A549 (cell line): Measurements from ENCODE around the gene TERB1. TPM values are rescaled to one million over a fixed set of nuclear protein-coding genes. Genes with fewer than 3 reads are reported as not detected.

Experiments used
- ATAC-seq, 2 experiments: fragments of 200-7000 bp in 1 of 2; fragments of >200 bp in 1 of 2; cut with Nextera tagmentation in 1 of 2; cut with Tn5 transposase in 1 of 2; 3 replicates each; pipeline versions ENCODE4 v1.8.0 to v1.9.1; 2018 to 2020; ENCODE audit warnings: mild to moderate bottlenecking in 1 of 2, moderate library complexity in 1 of 2
- CTCF ChIA-PET: fragments of 300-600 bp; sonication (Branson Sonifier 250); formaldehyde crosslinking; extraction: SDS; loops from one replicate; lab custom pipeline; 2021; ENCODE audit warnings: antibody characterized with exemption, inconsistent platforms; lab: Yijun Ruan, JAX
- POLR2A ChIA-PET: fragments of 350-600 bp; formaldehyde crosslinking; extraction: SDS; loops from one replicate; lab custom pipeline; 2021; ENCODE audit warnings: antibody characterized with exemption, inconsistent platforms; lab: Yijun Ruan, JAX
- DNase-seq, 2 experiments: peaks; one replicate each; pipeline versions ENCODE4 v3.0.0 to v3.0.0-alpha.2; 2011 to 2016; ENCODE audit warnings: low read depth in 1 of 2, low spot score in 1 of 2
- FAIRE-seq: peaks from 2 replicates; lab custom pipeline; 2011; peaks lifted over from hg19 to GRCh38; lab: Jason Lieb, UNC
- H3K27ac ChIP-seq, 2 experiments: fragments of >200 bp; sonication (Bioruptor Twin); formaldehyde crosslinking; 3 replicates each; pipeline ENCODE4 v1.5.1; 2016 to 2017
- H3K4me1 ChIP-seq: fragments of >200 bp; sonication (Bioruptor Twin); formaldehyde crosslinking; 3 replicates; pipeline ENCODE4 v1.6.1; 2016
- H3K4me2 ChIP-seq: fragments of >200 bp; sonication (Bioruptor Twin); formaldehyde crosslinking; 3 replicates; pipeline ENCODE4 v1.6.1; 2016
- H3K4me3 ChIP-seq: fragments of >200 bp; sonication (Bioruptor Twin); formaldehyde crosslinking; 3 replicates; pipeline ENCODE4 v1.5.1; 2016
- H3K9me3 ChIP-seq: fragments of >200 bp; sonication (Bioruptor Twin); formaldehyde crosslinking; 3 replicates; pipeline ENCODE4 v1.6.1; 2016
- BHLHE40 ChIP-seq: IDR thresholded peaks from 2 replicates; pipeline ENCODE4 v1.6.1; 2012; ENCODE audit warnings: low read depth, low read length, inconsistent platforms
- CBX8 ChIP-seq: fragments of 200-600 bp; sonication (generic); IDR thresholded peaks from 2 replicates; pipeline ENCODE4 v1.6.1; 2016
- EHF ChIP-seq: fragments of 250-450 bp; sonication (Bioruptor Pico); IDR thresholded peaks from 2 replicates; pipeline ENCODE4 v1.5.0; 2020; ENCODE audit warnings: mild to moderate bottlenecking
- ESRRA ChIP-seq: fragments of 150-350 bp; IDR thresholded peaks from 2 replicates; pipeline ENCODE4 v1.6.1; 2014; ENCODE audit warnings: mild to moderate bottlenecking, low read length, borderline replicate concordance
- GATA3 ChIP-seq: IDR thresholded peaks from 2 replicates; pipeline ENCODE4 v1.6.1; 2012; ENCODE audit warnings: borderline replicate concordance
- HDAC2 ChIP-seq: fragments of 200-600 bp; sonication (generic); IDR thresholded peaks from 2 replicates; pipeline ENCODE4 v1.6.1; 2016
- HOXA7 ChIP-seq: fragments of 250-450 bp; sonication (Bioruptor Pico); IDR thresholded peaks from 2 replicates; pipeline ENCODE4 v1.5.0; 2020; ENCODE audit warnings: mild to moderate bottlenecking, moderate library complexity
- MAFK ChIP-seq: fragments of 450-650 bp; IDR thresholded peaks from 2 replicates; pipeline ENCODE4 v1.6.1; 2014; ENCODE audit not compliant: partially characterized antibody
- MYC ChIP-seq: IDR thresholded peaks from 2 replicates; pipeline ENCODE4 v1.6.1; 2012; ENCODE audit warnings: mild to moderate bottlenecking, inconsistent platforms, low read length, improper control_type of control experiment, borderline replicate concordance
- NFE2L2 ChIP-seq: fragments of 150-350 bp; conservative IDR thresholded peaks from 2 replicates; pipeline ENCODE4 v1.6.1; 2014; ENCODE audit warnings: low read length
- NPAS2 ChIP-seq: fragments of 250-450 bp; sonication (Bioruptor Pico); IDR thresholded peaks from 2 replicates; pipeline ENCODE4 v1.8.0; 2022; ENCODE audit warnings: mild to moderate bottlenecking, moderate library complexity, borderline replicate concordance
- POLR2AphosphoS2 ChIP-seq: conservative IDR thresholded peaks from 2 replicates; pipeline ENCODE4 v1.6.1; 2012; ENCODE audit warnings: low read length, improper control_type of control experiment, inconsistent platforms
- RFX5 ChIP-seq: fragments of 450-650 bp; IDR thresholded peaks from 2 replicates; pipeline ENCODE4 v1.7.1; 2014; ENCODE audit warnings: antibody characterized with exemption, mild to moderate bottlenecking, moderate library complexity
- SREBF2 ChIP-seq: fragments of 450-650 bp; IDR thresholded peaks from 2 replicates; pipeline ENCODE4 v1.6.1; 2014; ENCODE audit warnings: mild to moderate bottlenecking, moderate library complexity
- ZC3H11A ChIP-seq: fragments of 450-650 bp; IDR thresholded peaks from 2 replicates; pipeline ENCODE4 v1.6.1; 2014; ENCODE audit warnings: antibody characterized with exemption, mild to moderate bottlenecking
- ZSCAN20 ChIP-seq: fragments of 250-450 bp; sonication (Bioruptor Pico); IDR thresholded peaks from 2 replicates; pipeline ENCODE4 v1.8.0; 2022; ENCODE audit warnings: mild to moderate bottlenecking, moderate library complexity
- WGBS: methylation state at CpG from one replicate; pipeline ENCODE4 v1.1.6; 2017; ENCODE audit errors: missing lambda C conversion rate; 5-methylcytosine and 5-hydroxymethylcytosine counted together
- polyA plus RNA-seq, 4 experiments: library from polyadenylated mRNA; depleted of rRNA in 3 of 4; stranded (reverse); fragments of >200 nt; fragmentation: RNase III in 1 of 4; extraction: RNeasy Plus Mini Kit Qiagen cat#74134 plus additional on column Dnase treatment in 1 of 4; gene quantifications; 2 replicates in 3 of 4; 3 replicates in 1 of 4; pipeline ENCODE4 v1.2.3, GENCODE V29; 2011 to 2017
- TF ChIP-seq, protein P1 (sequence below): IDR thresholded peaks from 2 replicates; pipeline ENCODE4 v1.6.1; 2012
- TF ChIP-seq, protein P2 (sequence below): fragments of >200 bp; sonication (Bioruptor Twin); formaldehyde crosslinking; IDR thresholded peaks from 2 replicates; pipeline ENCODE4 v1.6.1; 2016
- TF ChIP-seq, protein P3 (sequence below): fragments of 200-600 bp; sonication (generic); IDR thresholded peaks from 2 replicates; pipeline ENCODE4 v1.6.1; 2016; ENCODE audit warnings: antibody characterized with exemption, mild to moderate bottlenecking, moderate library complexity
- TF ChIP-seq, protein P4 (sequence below): fragments of >200 bp; sonication (Bioruptor Twin); formaldehyde crosslinking; IDR thresholded peaks from 3 replicates; pipeline ENCODE4 v1.6.1; 2016
- TF ChIP-seq, protein P5 (sequence below): fragments of >200 bp; sonication (Bioruptor Twin); formaldehyde crosslinking; IDR thresholded peaks from 3 replicates; pipeline ENCODE4 v1.5.1; 2016

TERB1 gene
- polyA plus RNA-seq, 2 of the 4 experiments (the other 2 are of a cell fraction), result 0.17 to 0.18 TPM

DNA sequence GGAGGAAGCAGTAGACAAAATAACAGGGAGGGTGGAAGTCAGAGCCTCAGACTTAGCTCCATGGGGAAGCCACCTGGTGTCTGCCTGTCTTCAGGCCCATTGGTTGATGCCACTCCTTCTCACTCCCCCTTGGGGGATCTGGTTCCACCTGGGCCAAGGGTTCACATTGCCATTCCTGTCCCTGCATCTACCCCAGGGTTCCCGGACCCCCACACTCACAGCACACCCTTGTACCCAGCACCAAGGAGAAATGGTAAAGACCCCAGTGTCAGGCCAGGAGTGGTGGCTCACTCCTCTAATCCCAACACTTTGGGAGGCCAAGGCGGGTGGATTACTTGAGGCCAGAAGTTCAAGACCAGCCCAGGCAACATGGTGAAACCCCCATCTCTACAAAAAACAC lies 41.8 kb upstream of the TERB1 start:
- WGBS, result 65% methylated on average over 2 of the region's 2 CpGs
- Histone ChIP-seq H3K4me1 (peaks cover 3% of the 10 kb centered on the region; the same call in 1 of the 3 replicates), H3K27ac (no peak overlapping the region), H3K4me3 (no peak overlapping the region), H3K4me2 (no peak overlapping the region), H3K9me3 (no peaks in the 10 kb centered on the region)
- ChIA-PET POLR2A (no interaction called here), CTCF (interaction anchor here (1.3 to 4.8 kb wide), 3 partner anchors 12 to 181 kb away, joined by 5 to 41 read pairs (median 21); partner anchors contain the start of gene NAE1)
- DNase-seq, result no peak
- ATAC-seq, result no peak
- TF ChIP-seq NFE2L2 (no peak), HDAC2 (no peak), MYC (no peak), ESRRA (no peak), MAFK (no peak), ZSCAN20 (CRISPR knock-in tag) (no peak), EHF (CRISPR knock-in tag) (no peak), CBX8 (no peak)
- TF ChIP-seq, protein P1, sequence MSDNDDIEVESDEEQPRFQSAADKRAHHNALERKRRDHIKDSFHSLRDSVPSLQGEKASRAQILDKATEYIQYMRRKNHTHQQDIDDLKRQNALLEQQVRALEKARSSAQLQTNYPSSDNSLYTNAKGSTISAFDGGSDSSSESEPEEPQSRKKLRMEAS, result no peak
- TF ChIP-seq, protein P2, sequence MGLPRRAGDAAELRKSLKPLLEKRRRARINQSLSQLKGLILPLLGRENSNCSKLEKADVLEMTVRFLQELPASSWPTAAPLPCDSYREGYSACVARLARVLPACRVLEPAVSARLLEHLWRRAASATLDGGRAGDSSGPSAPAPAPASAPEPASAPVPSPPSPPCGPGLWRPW, result no peak
- TF ChIP-seq, protein P3, sequence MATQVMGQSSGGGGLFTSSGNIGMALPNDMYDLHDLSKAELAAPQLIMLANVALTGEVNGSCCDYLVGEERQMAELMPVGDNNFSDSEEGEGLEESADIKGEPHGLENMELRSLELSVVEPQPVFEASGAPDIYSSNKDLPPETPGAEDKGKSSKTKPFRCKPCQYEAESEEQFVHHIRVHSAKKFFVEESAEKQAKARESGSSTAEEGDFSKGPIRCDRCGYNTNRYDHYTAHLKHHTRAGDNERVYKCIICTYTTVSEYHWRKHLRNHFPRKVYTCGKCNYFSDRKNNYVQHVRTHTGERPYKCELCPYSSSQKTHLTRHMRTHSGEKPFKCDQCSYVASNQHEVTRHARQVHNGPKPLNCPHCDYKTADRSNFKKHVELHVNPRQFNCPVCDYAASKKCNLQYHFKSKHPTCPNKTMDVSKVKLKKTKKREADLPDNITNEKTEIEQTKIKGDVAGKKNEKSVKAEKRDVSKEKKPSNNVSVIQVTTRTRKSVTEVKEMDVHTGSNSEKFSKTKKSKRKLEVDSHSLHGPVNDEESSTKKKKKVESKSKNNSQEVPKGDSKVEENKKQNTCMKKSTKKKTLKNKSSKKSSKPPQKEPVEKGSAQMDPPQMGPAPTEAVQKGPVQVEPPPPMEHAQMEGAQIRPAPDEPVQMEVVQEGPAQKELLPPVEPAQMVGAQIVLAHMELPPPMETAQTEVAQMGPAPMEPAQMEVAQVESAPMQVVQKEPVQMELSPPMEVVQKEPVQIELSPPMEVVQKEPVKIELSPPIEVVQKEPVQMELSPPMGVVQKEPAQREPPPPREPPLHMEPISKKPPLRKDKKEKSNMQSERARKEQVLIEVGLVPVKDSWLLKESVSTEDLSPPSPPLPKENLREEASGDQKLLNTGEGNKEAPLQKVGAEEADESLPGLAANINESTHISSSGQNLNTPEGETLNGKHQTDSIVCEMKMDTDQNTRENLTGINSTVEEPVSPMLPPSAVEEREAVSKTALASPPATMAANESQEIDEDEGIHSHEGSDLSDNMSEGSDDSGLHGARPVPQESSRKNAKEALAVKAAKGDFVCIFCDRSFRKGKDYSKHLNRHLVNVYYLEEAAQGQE, result no peak
- no peak for FAIRE-seq

DNA sequence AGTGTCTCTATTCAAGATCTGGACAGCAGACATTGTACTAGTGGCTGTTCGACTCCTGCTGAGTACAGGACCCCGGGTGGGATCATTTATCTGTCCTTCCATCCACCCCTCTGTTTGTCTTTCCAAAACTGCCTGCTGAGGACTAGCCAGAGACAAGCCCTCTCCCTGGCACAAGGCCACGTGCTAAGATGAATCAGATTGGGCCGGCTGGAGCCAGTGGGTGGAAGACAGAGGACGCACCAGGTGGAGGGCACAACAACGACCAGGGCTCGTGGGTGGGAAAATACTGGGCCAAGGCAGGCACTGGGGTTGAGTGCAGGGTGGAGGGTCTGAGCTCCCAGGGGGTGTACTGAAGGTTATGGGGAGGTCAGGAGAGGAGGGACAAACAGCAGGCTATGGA lies 41.4 kb upstream of the TERB1 start:
- peaks cover 3% of the 10 kb centered on the region; the same call in 1 of the 3 replicates for H3K4me1 ChIP-seq
- WGBS, result 57% methylated on average over 7 of the region's 7 CpGs
- no peak overlapping the region for H3K4me2 ChIP-seq
- H3K9me3 ChIP-seq, result no peaks in the 10 kb centered on the region
- POLR2A ChIA-PET, result no interaction called here
- ATAC-seq (no peak), DNase-seq (no peak), FAIRE-seq (no peak)
- TF ChIP-seq, protein P4, sequence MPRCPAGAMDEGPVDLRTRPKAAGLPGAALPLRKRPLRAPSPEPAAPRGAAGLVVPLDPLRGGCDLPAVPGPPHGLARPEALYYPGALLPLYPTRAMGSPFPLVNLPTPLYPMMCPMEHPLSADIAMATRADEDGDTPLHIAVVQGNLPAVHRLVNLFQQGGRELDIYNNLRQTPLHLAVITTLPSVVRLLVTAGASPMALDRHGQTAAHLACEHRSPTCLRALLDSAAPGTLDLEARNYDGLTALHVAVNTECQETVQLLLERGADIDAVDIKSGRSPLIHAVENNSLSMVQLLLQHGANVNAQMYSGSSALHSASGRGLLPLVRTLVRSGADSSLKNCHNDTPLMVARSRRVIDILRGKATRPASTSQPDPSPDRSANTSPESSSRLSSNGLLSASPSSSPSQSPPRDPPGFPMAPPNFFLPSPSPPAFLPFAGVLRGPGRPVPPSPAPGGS, result no peak
- TF ChIP-seq ZC3H11A (no peak), GATA3 (no peak), ESRRA (no peak), POLR2AphosphoS2 (no peak), HDAC2 (no peak), EHF (CRISPR knock-in tag) (no peak), BHLHE40 (no peak), NPAS2 (CRISPR knock-in tag) (no peak)
- CTCF ChIA-PET, result interaction anchor here (0.5 to 4.8 kb wide), 3 partner anchors 12 to 254 kb away, joined by 4 to 41 read pairs (median 21); partner anchors contain the start of gene NAE1
- H3K27ac ChIP-seq, result no peak overlapping the region
- no peak overlapping the region for H3K4me3 ChIP-seq

DNA sequence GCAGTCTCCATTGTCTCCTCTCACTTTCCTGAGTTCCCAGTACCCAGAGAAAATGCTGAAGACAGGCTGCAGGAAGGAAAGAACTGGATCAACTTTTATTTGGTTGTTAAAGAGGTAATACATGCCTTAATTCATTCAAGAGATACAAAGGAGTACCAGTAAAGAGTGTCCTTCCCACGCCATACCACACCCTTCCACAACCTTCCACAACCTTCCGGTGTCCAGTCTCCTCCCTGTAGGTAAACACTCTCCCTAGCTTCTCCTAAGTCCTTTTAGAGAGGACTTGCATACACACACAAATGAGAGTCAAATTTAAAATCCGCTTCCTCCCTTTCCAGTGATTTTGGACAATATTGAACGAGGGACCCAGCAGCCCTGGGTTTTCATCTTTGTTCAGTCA lies 40.0 kb upstream of the TERB1 start:
- H3K9me3 ChIP-seq, result no peaks in the 10 kb centered on the region
- H3K4me2 ChIP-seq, result no peak overlapping the region
- FAIRE-seq (no peak), DNase-seq (no peak), ATAC-seq (no peak)
- 66% methylated on average over 4 of the region's 4 CpGs for WGBS
- H3K4me1 ChIP-seq, result peaks cover 3% of the 10 kb centered on the region; the same call in 1 of the 3 replicates
- no peak overlapping the region for H3K4me3 ChIP-seq
- ChIA-PET CTCF (interaction anchor here (0.6 to 4.8 kb wide), 5 partner anchors 10 to 997 kb away, joined by 3 to 41 read pairs (median 5); partner anchors contain the start of gene NAE1), POLR2A (no interaction called here)
- H3K27ac ChIP-seq, result no peak overlapping the region
- no peak for TF ChIP-seq SREBF2
- no peak for TF ChIP-seq ZSCAN20 (CRISPR knock-in tag)
- TF ChIP-seq, protein P5, sequence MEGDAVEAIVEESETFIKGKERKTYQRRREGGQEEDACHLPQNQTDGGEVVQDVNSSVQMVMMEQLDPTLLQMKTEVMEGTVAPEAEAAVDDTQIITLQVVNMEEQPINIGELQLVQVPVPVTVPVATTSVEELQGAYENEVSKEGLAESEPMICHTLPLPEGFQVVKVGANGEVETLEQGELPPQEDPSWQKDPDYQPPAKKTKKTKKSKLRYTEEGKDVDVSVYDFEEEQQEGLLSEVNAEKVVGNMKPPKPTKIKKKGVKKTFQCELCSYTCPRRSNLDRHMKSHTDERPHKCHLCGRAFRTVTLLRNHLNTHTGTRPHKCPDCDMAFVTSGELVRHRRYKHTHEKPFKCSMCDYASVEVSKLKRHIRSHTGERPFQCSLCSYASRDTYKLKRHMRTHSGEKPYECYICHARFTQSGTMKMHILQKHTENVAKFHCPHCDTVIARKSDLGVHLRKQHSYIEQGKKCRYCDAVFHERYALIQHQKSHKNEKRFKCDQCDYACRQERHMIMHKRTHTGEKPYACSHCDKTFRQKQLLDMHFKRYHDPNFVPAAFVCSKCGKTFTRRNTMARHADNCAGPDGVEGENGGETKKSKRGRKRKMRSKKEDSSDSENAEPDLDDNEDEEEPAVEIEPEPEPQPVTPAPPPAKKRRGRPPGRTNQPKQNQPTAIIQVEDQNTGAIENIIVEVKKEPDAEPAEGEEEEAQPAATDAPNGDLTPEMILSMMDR, result no peak
- no peak for TF ChIP-seq HOXA7 (CRISPR knock-in tag)
- no peak for TF ChIP-seq RFX5
- TF ChIP-seq POLR2AphosphoS2, result no peak
- TF ChIP-seq, all 56 proteins: peak for 0
